Activated naive CD8-positive, alpha-beta T cell treated with anti-CD3 and anti-CD28 coated beads, Interleukin-2, amount 50 U/mL, for 24 hours (primary cell): ENCODE results near the gene TNFRSF13B.
"Not testable (repeated sequence)": the region's sequence is repeated elsewhere in the genome, so short reads cannot be mapped to it uniquely, and the experiment has no call there.

Experiments
- ATAC-seq: fragments of 150-1000 bp; cut with Tn5 transposase; one replicate; pipeline ENCODE4 v1.10.0; 2021
- DNase-seq: peaks from one replicate; pipeline ENCODE4 v3.0.0; 2021
- H3K27ac Mint-ChIP-seq: one replicate; pipeline ENCODE4 v1.8.0; 2021; ENCODE audit warnings: mild to moderate bottlenecking, mixed read lengths
- H3K27me3 Mint-ChIP-seq: one replicate; pipeline ENCODE4 v1.8.0; 2021; ENCODE audit warnings: mixed read lengths
- H3K36me3 Mint-ChIP-seq: one replicate; pipeline ENCODE4 v1.8.0; 2021; ENCODE audit warnings: low read depth, mixed read lengths
- H3K4me1 Mint-ChIP-seq: one replicate; pipeline ENCODE4 v1.8.0; 2021; ENCODE audit warnings: mixed read lengths
- H3K4me3 Mint-ChIP-seq: one replicate; pipeline ENCODE4 v1.8.0; 2021; ENCODE audit warnings: mild to moderate bottlenecking, moderate library complexity, mixed read lengths
- H3K9me3 Mint-ChIP-seq: one replicate; pipeline ENCODE4 v1.8.0; 2021; ENCODE audit warnings: mixed read lengths

The TNFRSF13B gene

GRCh38 chr17:17011043-17011907 is 39.4 kb upstream of the TNFRSF13B start:
- not testable (repeated sequence) for DNase-seq, H3K9me3 Mint-ChIP-seq, H3K27me3 Mint-ChIP-seq, H3K27ac Mint-ChIP-seq, ATAC-seq, H3K36me3 Mint-ChIP-seq, H3K4me3 Mint-ChIP-seq
- H3K4me1 Mint-ChIP-seq: peaks cover 12% of the 10 kb centered on the region

GRCh38 chr17:17010545-17011034 is 38.7 kb upstream of the TNFRSF13B start:
- peak; percentile 55 for ATAC-seq
- not testable (repeated sequence) for H3K36me3 Mint-ChIP-seq, H3K9me3 Mint-ChIP-seq, H3K4me3 Mint-ChIP-seq, H3K4me1 Mint-ChIP-seq, DNase-seq, H3K27ac Mint-ChIP-seq, H3K27me3 Mint-ChIP-seq

DNA sequence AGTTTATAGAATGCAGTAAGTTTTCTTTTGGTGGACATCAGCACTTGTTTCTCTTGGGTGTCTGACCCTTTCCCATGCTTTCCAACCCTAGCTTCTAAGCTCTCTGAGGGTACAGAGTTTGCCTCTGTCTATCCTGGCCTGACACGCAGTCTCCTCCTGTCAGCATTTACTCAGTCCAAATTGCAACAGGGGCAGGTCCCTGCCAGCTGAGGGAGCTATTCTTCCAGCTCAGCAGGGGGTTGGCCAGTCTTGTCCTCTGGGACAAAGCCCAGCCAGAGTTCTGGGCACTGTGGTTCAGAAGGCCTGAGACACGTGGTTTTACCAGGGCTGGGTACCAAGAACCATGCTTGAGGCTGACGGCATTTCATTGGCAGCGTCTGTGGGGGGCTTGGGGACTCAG is 38.1 kb upstream of the TNFRSF13B start:
- ATAC-seq, DNase-seq, H3K36me3 Mint-ChIP-seq, H3K4me1 Mint-ChIP-seq, H3K27me3 Mint-ChIP-seq, H3K9me3 Mint-ChIP-seq, H3K27ac Mint-ChIP-seq, H3K4me3 Mint-ChIP-seq: not testable (repeated sequence)

GRCh38 chr17:17008621-17009397 is 36.9 kb upstream of the TNFRSF13B start:
- H3K27me3 Mint-ChIP-seq, H3K4me3 Mint-ChIP-seq, ATAC-seq, H3K4me1 Mint-ChIP-seq, H3K36me3 Mint-ChIP-seq, H3K27ac Mint-ChIP-seq, DNase-seq, H3K9me3 Mint-ChIP-seq: not testable (repeated sequence)

- not testable (repeated sequence) for DNase-seq, H3K4me3 Mint-ChIP-seq, H3K27me3 Mint-ChIP-seq, H3K36me3 Mint-ChIP-seq, H3K9me3 Mint-ChIP-seq, H3K27ac Mint-ChIP-seq, ATAC-seq, H3K4me1 Mint-ChIP-seq
These were observed 36.0 kb upstream of the TNFRSF13B start for GRCh38 chr17:17007891-17008290.

DNA sequence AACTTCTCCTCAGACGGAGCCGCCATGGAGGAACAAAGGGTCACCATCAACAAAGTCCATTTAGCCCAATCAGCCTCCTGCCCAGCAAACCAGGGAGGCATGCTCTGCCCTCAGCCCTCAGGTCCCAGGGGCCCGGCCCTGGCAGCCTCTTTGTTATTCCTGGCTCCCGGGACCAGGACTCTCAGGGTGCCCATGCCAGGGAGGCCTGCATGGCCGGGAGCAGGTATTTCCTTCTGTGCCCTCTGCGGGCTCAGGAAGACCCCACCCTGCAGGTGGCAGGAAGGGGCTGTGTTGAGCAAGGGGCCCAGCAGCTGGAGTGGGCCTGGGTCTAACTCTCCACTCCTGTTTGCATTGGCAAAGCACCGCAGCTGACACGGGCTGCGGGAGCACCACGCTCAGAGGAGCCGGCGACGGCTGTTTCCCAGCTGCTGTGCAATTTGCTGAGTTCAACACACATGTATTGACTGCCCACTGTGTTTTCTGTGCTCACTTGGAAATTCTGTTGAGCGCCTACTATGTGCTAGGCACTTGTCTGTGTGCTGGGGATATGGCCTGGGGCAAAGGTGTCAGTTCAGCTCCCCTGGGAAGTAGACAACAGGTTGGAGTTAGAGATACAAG is 33.2 kb upstream of the TNFRSF13B start:
- H3K4me3 Mint-ChIP-seq, H3K27me3 Mint-ChIP-seq, ATAC-seq, H3K27ac Mint-ChIP-seq, H3K4me1 Mint-ChIP-seq, H3K9me3 Mint-ChIP-seq, H3K36me3 Mint-ChIP-seq, DNase-seq: not testable (repeated sequence)

GRCh38 chr17:17004251-17004996 is 32.5 kb upstream of the TNFRSF13B start:
- Mint-ChIP-seq H3K27me3 (no peaks in the 10 kb centered on the region), H3K36me3 (no peaks in the 10 kb centered on the region), H3K4me1 (no peaks in the 10 kb centered on the region), H3K9me3 (no peaks in the 10 kb centered on the region), H3K27ac (no peak overlapping the region), H3K4me3 (no peak overlapping the region)
- no peak for DNase-seq
- no peak for ATAC-seq

DNA sequence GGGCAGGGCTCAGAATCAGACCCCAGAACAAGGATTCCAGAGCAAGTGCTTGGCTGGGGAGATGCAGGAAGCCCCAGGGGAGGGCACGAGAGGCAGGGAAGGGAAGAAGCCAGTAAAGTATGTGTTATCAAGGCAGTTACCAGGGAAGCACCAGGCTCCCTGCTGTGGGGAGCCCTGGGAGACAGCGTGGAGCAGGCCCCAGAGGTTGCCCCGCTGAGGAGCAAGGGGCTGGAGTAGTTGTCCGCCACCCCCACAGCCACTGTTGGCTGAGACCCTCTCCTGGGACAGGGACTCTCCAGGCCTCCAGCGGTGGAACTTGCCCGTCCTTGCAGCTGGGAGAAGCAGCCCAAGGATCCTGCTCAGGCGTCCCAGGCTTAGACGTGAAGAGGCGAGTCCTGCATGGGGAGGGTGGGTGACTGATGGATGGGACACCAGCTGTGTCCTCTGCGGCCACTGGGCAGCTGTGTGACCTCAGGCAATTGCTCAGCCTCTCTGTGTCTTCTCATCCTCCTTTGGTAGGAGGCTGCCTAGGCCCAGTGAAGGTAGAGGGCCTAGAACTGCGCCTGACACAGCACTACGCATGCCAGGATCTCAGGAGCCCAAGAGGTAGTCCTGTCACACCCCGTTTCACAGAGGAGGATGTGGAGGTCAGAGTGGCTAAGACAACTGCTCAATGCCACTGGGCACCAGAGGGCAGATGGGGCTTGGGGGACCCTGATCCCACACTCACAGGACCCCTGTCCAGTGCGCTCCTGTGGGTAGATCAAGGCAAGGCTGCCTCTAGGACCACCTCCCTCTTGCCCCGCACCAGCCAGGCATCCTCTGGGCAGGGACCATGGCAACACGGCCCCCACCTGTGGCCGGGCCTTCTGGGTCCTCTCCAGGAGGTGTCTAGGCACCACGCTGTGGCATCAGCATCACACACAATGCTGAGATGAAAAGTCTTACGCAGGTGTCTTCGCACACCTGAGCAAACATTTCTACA is 31.1 kb upstream of the TNFRSF13B start:
- not testable (repeated sequence) for DNase-seq, H3K4me3 Mint-ChIP-seq, H3K4me1 Mint-ChIP-seq, H3K27ac Mint-ChIP-seq, H3K27me3 Mint-ChIP-seq, H3K36me3 Mint-ChIP-seq, ATAC-seq, H3K9me3 Mint-ChIP-seq

DNA sequence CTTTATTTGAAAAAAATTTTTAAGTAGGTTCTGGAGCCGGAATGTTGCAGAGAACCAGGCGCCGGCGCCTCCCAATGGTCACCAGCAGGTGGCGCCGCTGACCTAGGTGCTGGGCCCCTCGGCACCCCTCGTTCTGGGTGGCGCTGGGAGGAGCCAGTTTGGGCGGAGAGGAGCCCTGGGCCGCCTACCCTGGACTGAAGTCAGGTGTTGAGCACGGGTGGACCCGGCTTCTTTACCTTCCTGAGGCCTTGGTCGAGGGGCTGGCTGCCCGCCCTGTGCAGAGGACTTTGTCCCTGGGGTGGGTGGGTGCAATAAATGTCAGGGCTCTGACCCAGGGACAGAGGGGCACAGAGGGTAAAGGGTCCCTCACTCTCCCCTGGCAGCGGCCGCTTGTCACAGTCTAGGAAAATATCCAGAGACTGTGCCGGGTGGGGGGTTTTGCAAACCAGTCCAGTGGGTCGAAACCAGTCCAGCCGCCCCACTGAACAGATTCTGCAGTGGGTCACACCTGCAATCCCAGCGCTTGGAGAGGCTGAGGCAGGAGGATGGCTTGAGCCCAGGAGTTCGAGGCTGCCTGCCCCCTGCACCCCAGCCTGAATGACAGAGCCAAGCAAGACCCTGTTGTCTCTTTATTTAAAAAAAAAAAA is 30.1 kb upstream of the TNFRSF13B start:
- peak; percentile 84 for DNase-seq
- Mint-ChIP-seq H3K27me3 (no peaks in the 10 kb centered on the region), H3K36me3 (no peaks in the 10 kb centered on the region), H3K4me1 (no peaks in the 10 kb centered on the region), H3K27ac (no peak overlapping the region), H3K9me3 (no peaks in the 10 kb centered on the region), H3K4me3 (no peak overlapping the region)
- peak; percentile 85 for ATAC-seq

DNA sequence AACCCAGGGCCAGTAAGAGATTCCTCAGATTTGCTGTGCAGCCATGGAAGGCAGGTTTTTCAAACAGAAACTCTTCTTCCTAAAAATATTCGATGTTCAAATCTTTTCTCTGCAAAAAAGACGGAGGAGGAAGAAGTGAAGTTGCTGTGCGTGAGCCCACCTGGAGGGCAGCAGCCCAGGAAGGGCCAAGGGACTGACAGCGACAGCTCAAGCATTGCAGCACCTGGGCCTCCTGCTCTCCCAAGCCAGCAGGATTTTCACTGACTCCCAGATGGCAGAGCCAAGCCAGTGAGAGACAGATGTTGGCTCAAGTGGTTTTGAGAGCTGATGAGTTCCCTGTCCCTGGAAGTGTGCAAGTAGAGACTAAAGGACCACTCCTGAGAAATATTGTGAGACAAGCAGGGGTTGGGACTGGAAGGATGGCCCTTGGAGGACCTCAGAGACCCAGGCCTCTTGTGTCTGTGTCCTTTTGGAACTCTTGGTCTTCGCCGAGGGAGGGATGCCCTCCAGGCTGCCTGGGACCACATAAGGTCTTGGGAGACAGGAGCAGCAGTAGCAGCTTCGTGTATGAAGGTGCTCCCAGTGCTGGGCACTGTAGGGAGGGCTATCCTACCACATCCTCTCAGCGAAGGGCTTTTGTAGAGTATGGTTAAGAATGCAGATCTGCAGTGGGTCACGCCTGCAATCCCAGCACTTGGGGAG is 29.3 kb upstream of the TNFRSF13B start:
- Mint-ChIP-seq H3K27ac (no peak overlapping the region), H3K4me1 (no peaks in the 10 kb centered on the region), H3K36me3 (no peaks in the 10 kb centered on the region), H3K27me3 (no peaks in the 10 kb centered on the region), H3K9me3 (no peaks in the 10 kb centered on the region), H3K4me3 (no peak overlapping the region)
- DNase-seq: no peak
- no peak for ATAC-seq

- no peaks in the 10 kb centered on the region for H3K36me3 Mint-ChIP-seq
- no peaks in the 10 kb centered on the region for H3K4me1 Mint-ChIP-seq
- no peak overlapping the region for H3K4me3 Mint-ChIP-seq
- ATAC-seq: no peak
- no peak overlapping the region for H3K27ac Mint-ChIP-seq
- H3K27me3 Mint-ChIP-seq: no peaks in the 10 kb centered on the region
- no peaks in the 10 kb centered on the region for H3K9me3 Mint-ChIP-seq
- no peak for DNase-seq
These were observed 28.2 kb upstream of the TNFRSF13B start for GRCh38 chr17:16999931-17000625.
